Thyroid gland (tissue), 4 donors: ENCODE measurements around the gene PLEKHM2. TPM values are rescaled to one million over a fixed set of nuclear protein-coding genes. Genes with fewer than 3 reads are reported as not detected.

Source experiments
- DNase-seq, 2 donors: peaks; one replicate each; pipeline ENCODE4 v3.0.0-alpha.2; 2019
- H3K27ac ChIP-seq, 3 donors: fragments of 200-600 bp; sonication (generic); 1 replicate in 2 of 3; 2 replicates in 1 of 3; pipeline ENCODE4 v1.5.1; 2016 to 2019; ENCODE audit warnings: mild to moderate bottlenecking in 1 of 3, moderate library complexity in 1 of 3
- H3K27me3 ChIP-seq: fragments of 200-600 bp; sonication (generic); one replicate; pipeline ENCODE4 v1.5.1; 2019
- H3K36me3 ChIP-seq, 2 donors: fragments of 200-600 bp; sonication (generic); one replicate each; pipeline ENCODE4 v1.5.1; 2016 to 2019
- H3K4me1 ChIP-seq, 2 donors: fragments of 200-600 bp; sonication (generic); one replicate each; pipeline ENCODE4 v1.5.1; 2017 to 2019
- H3K4me3 ChIP-seq, 3 donors: fragments of 200-600 bp; sonication (generic); replicated peaks in 1 of 3; 1 replicate in 2 of 3; 2 replicates in 1 of 3; pipeline ENCODE4 v1.5.1; 2016; ENCODE audit warnings: mild to moderate bottlenecking in 1 of 3
- H3K9me3 ChIP-seq: fragments of 200-600 bp; sonication (generic); one replicate; pipeline ENCODE4 v1.5.1; 2017
- POLR2A ChIP-seq, 2 donors: fragments of 450-650 bp; IDR thresholded peaks; one replicate each; pipeline ENCODE4 v1.6.1; 2017; ENCODE audit warnings: antibody characterized with exemption in 2 of 2, mild to moderate bottlenecking in 2 of 2, moderate library complexity in 1 of 2
- WGBS, 2 donors: methylation state at CpG; one replicate each; pipeline ENCODE4 v1.1.5; 2017; 5-methylcytosine and 5-hydroxymethylcytosine counted together
- intact Hi-C: fragments of 100-400 bp; cut with DNase I; formaldehyde crosslinking; loops from one replicate; pipeline ENCODE4 v1.15.1; 2023
- total RNA-seq, 4 donors: library from RNA; depleted of rRNA; stranded (reverse); fragments of >200 nt; gene quantifications; one replicate each; pipeline ENCODE4 v1.2.3, GENCODE V29; 2016
- TF ChIP-seq, protein P1 (sequence below), 6 experiments: fragments of 200-600 bp in 3 of 6; fragments of 450-650 bp in 3 of 6; sonication (generic) in 3 of 6; IDR thresholded peaks; one replicate each; pipeline ENCODE4 v1.5.1; 2016 to 2019; ENCODE audit warnings: antibody characterized with exemption in 6 of 6, mild to moderate bottlenecking in 2 of 6, inconsistent platforms in 1 of 6, moderate library complexity in 1 of 6

Gene PLEKHM2
- total RNA-seq, 4 donors from 2014 or later = 38.3 to 48.4 (median 39.4) TPM

DNA sequence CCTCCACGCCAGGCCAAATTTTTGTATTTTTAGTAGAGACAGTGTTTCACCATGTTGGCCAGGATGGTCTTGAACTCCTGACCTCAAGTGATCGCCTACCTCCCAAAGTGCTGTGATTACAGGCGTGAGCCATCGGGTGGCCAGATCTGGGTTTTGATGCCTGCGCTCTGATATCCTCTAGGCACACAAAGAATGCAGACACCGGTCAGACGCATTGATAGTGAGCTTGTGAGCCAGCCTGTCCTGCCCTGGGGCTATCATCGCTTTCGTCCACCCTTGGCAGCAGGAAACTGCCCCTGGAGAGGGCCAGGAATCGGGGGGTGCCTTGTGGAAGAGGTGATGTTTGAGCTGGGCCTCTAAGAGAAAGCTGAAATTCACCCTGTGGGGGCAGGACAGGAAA is 78.4 kb downstream of the PLEKHM2 start:
- DNase-seq = no peak
- H3K4me3 ChIP-seq = no peak overlapping the region
- no peaks in the 10 kb centered on the region for H3K9me3 ChIP-seq
- H3K4me1 ChIP-seq = peaks cover 9 to 34% of the 10 kb centered on the region in 2 donors
- no peaks in the 10 kb centered on the region for H3K27me3 ChIP-seq
- TF ChIP-seq, protein P1, sequence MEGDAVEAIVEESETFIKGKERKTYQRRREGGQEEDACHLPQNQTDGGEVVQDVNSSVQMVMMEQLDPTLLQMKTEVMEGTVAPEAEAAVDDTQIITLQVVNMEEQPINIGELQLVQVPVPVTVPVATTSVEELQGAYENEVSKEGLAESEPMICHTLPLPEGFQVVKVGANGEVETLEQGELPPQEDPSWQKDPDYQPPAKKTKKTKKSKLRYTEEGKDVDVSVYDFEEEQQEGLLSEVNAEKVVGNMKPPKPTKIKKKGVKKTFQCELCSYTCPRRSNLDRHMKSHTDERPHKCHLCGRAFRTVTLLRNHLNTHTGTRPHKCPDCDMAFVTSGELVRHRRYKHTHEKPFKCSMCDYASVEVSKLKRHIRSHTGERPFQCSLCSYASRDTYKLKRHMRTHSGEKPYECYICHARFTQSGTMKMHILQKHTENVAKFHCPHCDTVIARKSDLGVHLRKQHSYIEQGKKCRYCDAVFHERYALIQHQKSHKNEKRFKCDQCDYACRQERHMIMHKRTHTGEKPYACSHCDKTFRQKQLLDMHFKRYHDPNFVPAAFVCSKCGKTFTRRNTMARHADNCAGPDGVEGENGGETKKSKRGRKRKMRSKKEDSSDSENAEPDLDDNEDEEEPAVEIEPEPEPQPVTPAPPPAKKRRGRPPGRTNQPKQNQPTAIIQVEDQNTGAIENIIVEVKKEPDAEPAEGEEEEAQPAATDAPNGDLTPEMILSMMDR (IDR thresholded peaks at IDR 0.05) = no peak
- no peak for TF ChIP-seq POLR2A (IDR thresholded peaks at IDR 0.05)
- no peaks in the 10 kb centered on the region for H3K36me3 ChIP-seq
- H3K27ac ChIP-seq = no peak overlapping the region
- intact Hi-C loops = no loop called here
- WGBS, 2 donors = 90% methylated on average over 7 to 10 of the region's 10 CpGs

DNA sequence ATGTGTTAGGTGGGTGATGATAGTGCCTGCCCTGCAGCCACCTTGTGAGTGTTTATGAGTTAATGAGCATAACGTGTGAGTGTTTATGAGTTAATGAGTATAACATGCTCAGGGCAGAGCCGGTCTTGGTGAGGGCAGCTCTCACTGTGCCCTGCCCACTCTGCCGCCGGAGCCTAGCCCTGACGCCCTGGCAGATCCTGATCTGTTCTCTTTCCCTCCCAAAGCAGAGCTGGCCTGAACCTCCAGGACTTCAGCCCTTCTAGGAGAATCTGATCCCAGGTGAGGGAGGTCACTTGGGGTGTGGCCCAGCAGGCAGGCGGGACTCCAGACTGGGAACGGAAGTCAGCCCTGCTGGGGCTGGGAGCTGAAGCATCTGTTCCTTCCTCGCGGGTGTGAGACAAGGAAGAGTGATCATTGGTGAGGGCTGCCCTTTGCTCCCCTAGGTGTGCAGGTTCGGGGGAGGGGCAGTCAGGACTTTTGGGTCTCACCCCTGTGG is 80.2 kb downstream of the PLEKHM2 start:
- TF ChIP-seq, protein P1 (IDR thresholded peaks at IDR 0.05) = no peak
- TF ChIP-seq POLR2A (IDR thresholded peaks at IDR 0.05) = no peak
- 85 to 88% methylated on average over 6 to 9 of the region's 10 CpGs for WGBS, 2 donors
- H3K36me3 ChIP-seq = no peaks in the 10 kb centered on the region

DNA sequence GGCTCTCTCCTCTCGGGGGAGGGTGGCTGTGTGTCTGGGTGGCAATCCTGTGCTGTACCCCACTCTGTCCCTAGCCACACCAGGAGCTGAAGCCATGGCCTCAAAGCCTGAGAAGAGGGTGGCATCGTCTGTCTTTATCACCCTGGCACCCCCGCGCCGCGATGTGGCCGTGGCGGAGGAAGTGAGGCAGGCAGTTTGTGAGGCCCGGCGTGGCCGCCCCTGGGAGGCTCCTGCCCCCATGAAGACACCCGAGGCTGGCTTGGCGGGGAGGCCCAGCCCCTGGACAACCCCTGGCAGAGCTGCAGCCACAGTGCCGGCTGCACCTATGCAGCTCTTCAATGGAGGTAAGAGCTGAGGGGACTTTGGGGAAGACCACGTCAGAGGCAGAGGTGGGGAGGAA is 80.8 kb downstream of the PLEKHM2 start:
- peaks cover 0 to 12% of the 10 kb centered on the region in 2 donors for H3K4me1 ChIP-seq
- H3K27ac ChIP-seq = no peak overlapping the region
- no peak for TF ChIP-seq POLR2A (IDR thresholded peaks at IDR 0.05)
- TF ChIP-seq, protein P1 (IDR thresholded peaks at IDR 0.05) = no peak
- no peaks in the 10 kb centered on the region for H3K9me3 ChIP-seq
- WGBS, 2 donors = 91 to 94% methylated on average over 6 to 9 of the region's 15 CpGs
- H3K27me3 ChIP-seq = no peaks in the 10 kb centered on the region
- H3K4me3 ChIP-seq = no peak overlapping the region
- intact Hi-C loops = no loop called here
- H3K36me3 ChIP-seq = no peaks in the 10 kb centered on the region
- no peak for DNase-seq

More for the DNA sequence above, 80.2 kb downstream of the PLEKHM2 start:
- Histone ChIP-seq H3K27me3 (no peaks in the 10 kb centered on the region), H3K4me1 (peaks cover 3 to 18% of the 10 kb centered on the region in 2 donors), H3K9me3 (no peaks in the 10 kb centered on the region), H3K4me3 (no peak overlapping the region), H3K27ac (no peak overlapping the region)
- DNase-seq = no peak
- intact Hi-C loops = no loop called here

DNA sequence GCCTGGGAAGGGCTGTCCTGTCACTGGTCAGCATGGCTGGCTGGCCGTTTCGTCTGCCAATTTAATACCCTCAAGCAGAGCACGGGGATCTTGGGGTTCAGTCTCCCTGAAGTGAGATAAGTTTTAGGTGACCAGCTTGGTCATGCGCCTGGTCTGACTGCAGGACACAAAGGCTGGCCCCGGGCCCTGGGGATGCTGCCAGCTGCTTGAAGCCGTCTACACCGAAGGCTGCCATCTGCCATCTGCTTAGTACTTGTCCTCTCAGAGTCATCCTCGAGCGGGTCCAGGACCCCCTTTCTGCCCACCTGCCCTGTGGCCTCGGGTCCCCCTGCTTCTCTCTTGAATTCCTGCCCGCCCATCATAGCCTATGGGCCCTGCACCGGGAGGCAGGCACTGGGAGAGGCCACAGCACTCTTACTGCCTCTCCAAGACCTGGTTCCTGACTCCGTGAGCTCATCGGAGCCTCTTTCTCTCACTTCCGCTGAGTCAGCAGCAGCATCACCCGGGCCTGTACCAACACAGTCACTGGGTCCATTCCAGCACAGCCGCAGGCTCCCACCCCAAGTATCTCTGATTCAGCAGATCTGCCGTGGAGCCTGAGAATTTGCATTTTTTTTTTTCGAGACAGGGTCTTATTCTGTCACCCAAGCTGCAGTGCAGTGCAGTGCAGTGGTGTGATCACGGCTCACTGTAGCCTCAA is 81.5 kb downstream of the PLEKHM2 start:
- 85 to 88% methylated on average over 16 to 19 of the region's 20 CpGs for WGBS, 2 donors
- no peak for TF ChIP-seq POLR2A (IDR thresholded peaks at IDR 0.05)
- TF ChIP-seq, protein P1 (IDR thresholded peaks at IDR 0.05) = no peak
- Histone ChIP-seq H3K27me3 (no peaks in the 10 kb centered on the region), H3K27ac (no peak overlapping the region), H3K4me1 (peaks cover 0 to 5% of the 10 kb centered on the region in 2 donors), H3K36me3 (no peaks in the 10 kb centered on the region), H3K4me3 (no peak overlapping the region), H3K9me3 (no peaks in the 10 kb centered on the region)
- no peak for DNase-seq
- intact Hi-C loops = no loop called here

DNA sequence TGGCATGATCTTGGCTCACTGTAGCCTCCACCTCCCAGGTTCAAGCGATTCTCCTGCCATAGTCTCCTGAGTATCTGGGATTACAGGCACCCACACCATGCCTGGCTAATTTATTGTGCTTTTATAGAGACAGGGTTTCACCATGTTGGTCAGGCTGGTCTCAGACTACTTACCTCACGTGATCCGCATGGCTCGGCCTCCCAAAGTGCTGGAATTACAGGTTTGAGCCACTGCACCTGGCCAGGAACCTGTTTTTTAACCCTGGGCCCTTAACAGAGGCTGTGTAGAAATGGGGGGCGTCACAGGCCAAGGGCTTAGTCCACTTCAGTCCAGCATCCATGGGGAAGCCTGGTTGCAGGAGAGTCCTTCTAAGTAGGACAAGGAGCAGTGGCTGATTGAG is 83.8 kb downstream of the PLEKHM2 start:
- no peaks in the 10 kb centered on the region for H3K4me1 ChIP-seq
- no peak overlapping the region for H3K27ac ChIP-seq
- no peak overlapping the region for H3K4me3 ChIP-seq
- no peak for TF ChIP-seq POLR2A (IDR thresholded peaks at IDR 0.05)
- TF ChIP-seq, protein P1 (IDR thresholded peaks at IDR 0.05) = no peak
- H3K9me3 ChIP-seq = no peaks in the 10 kb centered on the region
- WGBS, 2 donors = 74 to 78% methylated on average over 5 of the region's 5 CpGs
- H3K36me3 ChIP-seq = peaks cover 0 to 13% of the 10 kb centered on the region in 2 donors
- intact Hi-C loops = no loop called here
- peak; percentile 36 to 40 for DNase-seq
- H3K27me3 ChIP-seq = no peaks in the 10 kb centered on the region
